H9 (cell line): Measurements from ENCODE around the gene FAM180B. TPM values are rescaled to one million over a fixed set of nuclear protein-coding genes. Genes with fewer than 3 reads are reported as not detected.

Source experiments
- DNase-seq: peaks from one replicate; pipeline ENCODE4 v3.0.0-alpha.2; 2017
- H2AFZ ChIP-seq: one replicate; pipeline ENCODE4 v1.6.1; 2013; ENCODE audit warnings: mild to moderate bottlenecking, low read length, control low read depth, moderate library complexity
- H2AK5ac ChIP-seq: 2 replicates; pipeline ENCODE4 v1.6.1; 2013; ENCODE audit warnings: low read length, control low read depth, mixed read lengths; ENCODE audit not compliant: insufficient read length
- H2BK120ac ChIP-seq: one replicate; pipeline ENCODE4 v1.6.1; 2013; ENCODE audit warnings: low read depth, mild to moderate bottlenecking, low read length, control low read depth, inconsistent platforms; ENCODE audit not compliant: poor library complexity, severe bottlenecking
- H2BK12ac ChIP-seq: 2 replicates; pipeline ENCODE4 v1.6.1; 2013; ENCODE audit warnings: low read length, control low read depth, mixed read lengths, low read depth; ENCODE audit not compliant: insufficient read length
- H2BK15ac ChIP-seq: 2 replicates; pipeline ENCODE4 v1.6.1; 2013; ENCODE audit warnings: low read depth, low read length, control low read depth
- H2BK20ac ChIP-seq: one replicate; pipeline ENCODE4 v1.6.1; 2013; ENCODE audit warnings: low read depth, mild to moderate bottlenecking, low read length, control low read depth, inconsistent platforms; ENCODE audit not compliant: poor library complexity, severe bottlenecking
- H2BK5ac ChIP-seq: 2 replicates; pipeline ENCODE4 v1.6.1; 2013; ENCODE audit warnings: low read length, control low read depth, mixed read lengths; ENCODE audit not compliant: insufficient read length
- H3K14ac ChIP-seq: 2 replicates; pipeline ENCODE4 v1.6.1; 2013; ENCODE audit warnings: low read length, control low read depth; ENCODE audit not compliant: insufficient read depth
- H3K18ac ChIP-seq: 2 replicates; pipeline ENCODE4 v1.6.1; 2013; ENCODE audit warnings: low read depth, mild to moderate bottlenecking, mixed read lengths, low read length, control low read depth; ENCODE audit not compliant: insufficient read length
- H3K23ac ChIP-seq: 2 replicates; pipeline ENCODE4 v1.6.1; 2013; ENCODE audit warnings: low read length, control low read depth, mixed read lengths, low read depth; ENCODE audit not compliant: insufficient read length
- H3K23me2 ChIP-seq: 2 replicates; pipeline ENCODE4 v1.6.1; 2013; ENCODE audit warnings: low read depth, mild to moderate bottlenecking, mixed read lengths, low read length, control low read depth; ENCODE audit not compliant: insufficient read length, poor library complexity, severe bottlenecking
- H3K27ac ChIP-seq: 2 replicates; pipeline ENCODE4 v1.5.1; 2013; ENCODE audit warnings: low read length, control low read depth, mixed read lengths, low read depth; ENCODE audit not compliant: insufficient read length
- H3K27me3 ChIP-seq: 2 replicates; pipeline ENCODE4 v1.6.1; 2013; ENCODE audit warnings: low read length, control low read depth, inconsistent platforms; ENCODE audit not compliant: insufficient read depth
- H3K4ac ChIP-seq: 2 replicates; pipeline ENCODE4 v1.6.1; 2013; ENCODE audit warnings: low read depth, mild to moderate bottlenecking, control low read depth, inconsistent platforms, low read length, moderate library complexity
- H3K4me1 ChIP-seq: 2 replicates; pipeline ENCODE4 v1.6.1; 2013; ENCODE audit warnings: low read length, control low read depth, inconsistent platforms; ENCODE audit not compliant: insufficient read depth
- H3K4me2 ChIP-seq: 2 replicates; pipeline ENCODE4 v1.6.1; 2013; ENCODE audit warnings: low read length, control low read depth, mixed read lengths; ENCODE audit not compliant: insufficient read length, insufficient read depth
- H3K56ac ChIP-seq: 2 replicates; pipeline ENCODE4 v1.6.1; 2013; ENCODE audit warnings: low read depth, mild to moderate bottlenecking, mixed read lengths, low read length, control low read depth; ENCODE audit not compliant: insufficient read length
- H3K79me1 ChIP-seq: 2 replicates; pipeline ENCODE4 v1.6.1; 2013; ENCODE audit warnings: low read depth, mild to moderate bottlenecking, moderate library complexity, low read length, control low read depth, inconsistent platforms; ENCODE audit not compliant: insufficient read depth, poor library complexity, severe bottlenecking
- H3K79me2 ChIP-seq: 2 replicates; pipeline ENCODE4 v1.6.1; 2013; ENCODE audit warnings: low read length, control low read depth, inconsistent platforms; ENCODE audit not compliant: insufficient read depth
- H3K9ac ChIP-seq: 2 replicates; pipeline ENCODE4 v1.6.1; 2013; ENCODE audit warnings: low read length, control low read depth, mixed read lengths; ENCODE audit not compliant: insufficient read length; ENCODE audit errors: extremely low read depth
- H3K9me3 ChIP-seq: one replicate; pipeline ENCODE4 v1.6.1; 2013; ENCODE audit warnings: low read depth, low read length, inconsistent platforms; ENCODE audit not compliant: control insufficient read depth
- H3T11ph ChIP-seq: one replicate; pipeline ENCODE4 v1.6.1; 2013; ENCODE audit warnings: mild to moderate bottlenecking, low read length, control low read depth, inconsistent platforms
- H4K20me1 ChIP-seq: one replicate; pipeline ENCODE4 v1.6.1; 2013; ENCODE audit not compliant: control insufficient read depth, insufficient read length, insufficient read depth
- H4K5ac ChIP-seq: 2 replicates; pipeline ENCODE4 v1.6.1; 2013; ENCODE audit warnings: low read depth, mild to moderate bottlenecking, mixed read lengths, low read length, control low read depth; ENCODE audit not compliant: insufficient read length
- H4K8ac ChIP-seq: replicated peaks from 2 replicates; pipeline ENCODE4 v1.6.1; 2013; ENCODE audit warnings: low read length, control low read depth, mixed read lengths, low read depth; ENCODE audit not compliant: insufficient read length
- H4K91ac ChIP-seq: 2 replicates; pipeline ENCODE4 v1.6.1; 2013; ENCODE audit warnings: low read depth, mild to moderate bottlenecking, moderate library complexity, mixed read lengths, low read length, control low read depth; ENCODE audit not compliant: insufficient read length
- H3K27ac Mint-ChIP-seq, 3 experiments: 2 replicates in 2 of 3; 3 replicates in 1 of 3; pipeline ENCODE4 v1.8.0; 2020 to 2021; ENCODE audit warnings: mixed read lengths in 3 of 3, mild to moderate bottlenecking in 1 of 3, moderate library complexity in 1 of 3
- H3K27me3 Mint-ChIP-seq: 2 replicates; pipeline ENCODE4 v1.8.0; 2021; ENCODE audit warnings: low read depth, mild to moderate bottlenecking, moderate library complexity, mixed read lengths
- H3K36me3 Mint-ChIP-seq, 3 experiments: 2 replicates in 2 of 3; 3 replicates in 1 of 3; pipeline ENCODE4 v1.8.0; 2020 to 2021; ENCODE audit warnings: low read depth in 3 of 3, mixed read lengths in 3 of 3; ENCODE audit not compliant: insufficient read depth in 1 of 3
- H3K4me1 Mint-ChIP-seq, 2 experiments: 2 replicates each; pipeline ENCODE4 v1.8.0; 2020; ENCODE audit warnings: mixed read lengths in 2 of 2
- H3K4me3 Mint-ChIP-seq, 2 experiments: 2 replicates in 1 of 2; 3 replicates in 1 of 2; pipeline ENCODE4 v1.8.0; 2020 to 2021; ENCODE audit warnings: mild to moderate bottlenecking in 2 of 2, mixed read lengths in 2 of 2, moderate library complexity in 1 of 2
- H3K9me3 Mint-ChIP-seq, 2 experiments: 2 replicates in 1 of 2; 3 replicates in 1 of 2; pipeline ENCODE4 v1.8.0; 2020; ENCODE audit warnings: mild to moderate bottlenecking in 2 of 2, mixed read lengths in 2 of 2, moderate library complexity in 1 of 2
- WGBS: extraction: QIAGEN DNeasy Blood & Tissue Kit; methylation state at CpG from one replicate; pipeline ENCODE4 v1.1.7; 2013; ENCODE audit warnings: missing lambda C conversion rate, low lambda C conversion rate, mixed read lengths; ENCODE audit not compliant: insufficient read length; ENCODE audit errors: extremely low coverage; 5-methylcytosine and 5-hydroxymethylcytosine counted together
- total RNA-seq: library from RNA; stranded (reverse); gene quantifications from 2 replicates; pipeline ENCODE4 v1.2.1, GENCODE V29; 2021
- TF ChIP-seq, protein P1 (sequence below): fragments of 200-600 bp; sonication (generic); conservative IDR thresholded peaks from 3 replicates; pipeline ENCODE4 v1.8.0; 2021; ENCODE audit warnings: antibody characterized with exemption, mild to moderate bottlenecking

FAM180B gene
- total RNA-seq, 1 experiment from 2014 or later = 0.37 TPM

DNA sequence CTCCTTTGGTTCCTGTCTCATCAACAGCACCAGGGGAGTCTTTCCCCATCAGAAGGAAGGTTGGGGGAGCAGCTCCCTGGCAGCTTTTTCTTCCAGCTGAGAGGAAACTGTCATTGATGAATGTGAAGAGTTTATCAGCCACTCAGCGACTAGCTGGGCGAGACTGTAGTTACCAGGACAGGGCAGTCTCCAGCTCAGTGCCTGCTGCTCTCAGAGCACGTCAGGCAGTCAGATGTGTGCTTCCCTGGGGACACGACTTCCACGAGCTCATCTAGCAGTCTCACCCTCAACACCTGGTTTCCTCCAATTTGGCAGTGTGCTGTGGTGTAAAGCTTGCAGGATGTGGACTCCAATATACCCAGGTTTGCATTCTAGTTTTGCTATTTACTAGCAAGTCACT is 20.3 kb downstream of the FAM180B start:
- H3K9ac ChIP-seq = no peak overlapping the region
- Mint-ChIP-seq H3K27me3 (no peaks in the 10 kb centered on the region), H3K4me1 (no peaks in the 10 kb centered on the region), H3K4me3 (no peak overlapping the region), H3K9me3 (no peaks in the 10 kb centered on the region), H3K27ac (no peak overlapping the region), H3K36me3 (peaks cover 0 to 4% (median 2%) of the 10 kb centered on the region in 3 experiments; a peak in 2 of 7 replicates)
- no peak overlapping the region for H3K4me2 ChIP-seq
- H3K23ac ChIP-seq = no peak overlapping the region
- H2BK20ac ChIP-seq = no peak overlapping the region
- H3K79me2 ChIP-seq = no peaks in the 10 kb centered on the region
- H2BK5ac ChIP-seq = no peak overlapping the region
- no peaks in the 10 kb centered on the region for H3K23me2 ChIP-seq
- no peak overlapping the region for H2AFZ ChIP-seq
- H3K4me1 ChIP-seq = no peaks in the 10 kb centered on the region
- no peak overlapping the region for H3K4ac ChIP-seq
- TF ChIP-seq, protein P1, sequence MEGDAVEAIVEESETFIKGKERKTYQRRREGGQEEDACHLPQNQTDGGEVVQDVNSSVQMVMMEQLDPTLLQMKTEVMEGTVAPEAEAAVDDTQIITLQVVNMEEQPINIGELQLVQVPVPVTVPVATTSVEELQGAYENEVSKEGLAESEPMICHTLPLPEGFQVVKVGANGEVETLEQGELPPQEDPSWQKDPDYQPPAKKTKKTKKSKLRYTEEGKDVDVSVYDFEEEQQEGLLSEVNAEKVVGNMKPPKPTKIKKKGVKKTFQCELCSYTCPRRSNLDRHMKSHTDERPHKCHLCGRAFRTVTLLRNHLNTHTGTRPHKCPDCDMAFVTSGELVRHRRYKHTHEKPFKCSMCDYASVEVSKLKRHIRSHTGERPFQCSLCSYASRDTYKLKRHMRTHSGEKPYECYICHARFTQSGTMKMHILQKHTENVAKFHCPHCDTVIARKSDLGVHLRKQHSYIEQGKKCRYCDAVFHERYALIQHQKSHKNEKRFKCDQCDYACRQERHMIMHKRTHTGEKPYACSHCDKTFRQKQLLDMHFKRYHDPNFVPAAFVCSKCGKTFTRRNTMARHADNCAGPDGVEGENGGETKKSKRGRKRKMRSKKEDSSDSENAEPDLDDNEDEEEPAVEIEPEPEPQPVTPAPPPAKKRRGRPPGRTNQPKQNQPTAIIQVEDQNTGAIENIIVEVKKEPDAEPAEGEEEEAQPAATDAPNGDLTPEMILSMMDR = no peak
- H3K56ac ChIP-seq = no peak overlapping the region
- no peak overlapping the region for H3T11ph ChIP-seq
- H2BK12ac ChIP-seq = no peak overlapping the region
- no peak overlapping the region for H4K8ac ChIP-seq
- no peaks in the 10 kb centered on the region for H3K9me3 ChIP-seq
- no peak overlapping the region for H2BK120ac ChIP-seq
- no peak overlapping the region for H2BK15ac ChIP-seq
- H3K18ac ChIP-seq = no peak overlapping the region
- H3K27me3 ChIP-seq = no peaks in the 10 kb centered on the region
- no peak overlapping the region for H3K27ac ChIP-seq
- no peak for DNase-seq
- WGBS = no CpG with 5 or more reads among the region's 5 CpGs
- no peaks in the 10 kb centered on the region for H3K79me1 ChIP-seq
- no peak overlapping the region for H4K91ac ChIP-seq
- H4K5ac ChIP-seq = no peak overlapping the region
- no peaks in the 10 kb centered on the region for H4K20me1 ChIP-seq
- no peak overlapping the region for H2AK5ac ChIP-seq
- no peak overlapping the region for H3K14ac ChIP-seq
